GM18951 (cell line): ENCODE measurements around the gene PTPRM.

Source experiments
- POLR2A ChIP-seq: IDR thresholded peaks from 4 replicates; pipeline ENCODE4 v1.6.1; 2011; ENCODE audit warnings: mild to moderate bottlenecking; ENCODE audit not compliant: insufficient read length, insufficient read depth; ENCODE audit errors: extremely low read depth
- in situ Hi-C: fragments of 300-500 bp; cut with MboI; formaldehyde crosslinking; loops from one replicate; pipeline ENCODE4 v1.12.0; 2022; ENCODE audit warnings: low sequenced_read_pairs, mixed read lengths, inconsistent platforms; ENCODE audit not compliant: unreplicated experiment

The PTPRM gene

GRCh38 chr18:7748251-7749007, 181.3 kb downstream of the PTPRM start:
- no peak for TF ChIP-seq POLR2A
- in situ Hi-C loops, result no loop called here

- no peak for TF ChIP-seq POLR2A
- in situ Hi-C loops, result no loop called here
Observed at GRCh38 chr18:7749008-7749405, 181.9 kb downstream of the PTPRM start.

- no peak for TF ChIP-seq POLR2A
- in situ Hi-C loops, result no loop called here
Observed at GRCh38 chr18:7749510-7749981, 182.4 kb downstream of the PTPRM start.

- TF ChIP-seq POLR2A, result no peak
Observed at GRCh38 chr18:7750095-7750663, 183.1 kb downstream of the PTPRM start.

GRCh38 chr18:7750966-7751365, 183.8 kb downstream of the PTPRM start:
- TF ChIP-seq POLR2A, result no peak
- in situ Hi-C loops, result no loop called here

More at GRCh38 chr18:7750095-7750663, 183.1 kb downstream of the PTPRM start:
- in situ Hi-C loops, result no loop called here

- no peak for TF ChIP-seq POLR2A
- in situ Hi-C loops, result no loop called here
Observed at GRCh38 chr18:7754258-7754657, 187.1 kb downstream of the PTPRM start.

- TF ChIP-seq POLR2A, result no peak
- in situ Hi-C loops, result no loop called here
Observed at GRCh38 chr18:7754725-7755181, 187.6 kb downstream of the PTPRM start.

GRCh38 chr18:7755753-7756475, 188.8 kb downstream of the PTPRM start:
- in situ Hi-C loops, result no loop called here
- no peak for TF ChIP-seq POLR2A

- in situ Hi-C loops, result no loop called here
- TF ChIP-seq POLR2A, result no peak
Observed at GRCh38 chr18:7757175-7757574, 190.1 kb downstream of the PTPRM start.

- in situ Hi-C loops, result no loop called here
- TF ChIP-seq POLR2A, result no peak
Observed at GRCh38 chr18:7758764-7759163, 191.6 kb downstream of the PTPRM start.

GRCh38 chr18:7760967-7761948, 194.1 kb downstream of the PTPRM start:
- in situ Hi-C loops, result no loop called here

GRCh38 chr18:7764405-7764804, 197.3 kb downstream of the PTPRM start:
- in situ Hi-C loops, result no loop called here
- no peak for TF ChIP-seq POLR2A

More at GRCh38 chr18:7760967-7761948, 194.1 kb downstream of the PTPRM start:
- TF ChIP-seq POLR2A, result no peak
